ENCODE data around the gene LMX1B. TPM values are rescaled to one million over a fixed set of nuclear protein-coding genes. Genes with fewer than 3 reads are reported as not detected.
"Not testable (repeated sequence)": the region's sequence is repeated elsewhere in the genome, so short reads cannot be mapped to it uniquely, and the experiment has no call there.

LMX1B gene
- total RNA-seq, 1 experiment from 2014 or later = 0.15 TPM

- DNase-seq (ENCODE audit: low spot score) = no peak
Measured at GRCh38 chr9:126633881-126634558, 20.3 kb downstream of the LMX1B start.

- no peak for DNase-seq (ENCODE audit: low spot score)
Measured at GRCh38 chr9:126635061-126635460, 21.3 kb downstream of the LMX1B start.

- no peak for DNase-seq (ENCODE audit: low spot score)
Measured at GRCh38 chr9:126635661-126636439, 22.1 kb downstream of the LMX1B start.

DNA sequence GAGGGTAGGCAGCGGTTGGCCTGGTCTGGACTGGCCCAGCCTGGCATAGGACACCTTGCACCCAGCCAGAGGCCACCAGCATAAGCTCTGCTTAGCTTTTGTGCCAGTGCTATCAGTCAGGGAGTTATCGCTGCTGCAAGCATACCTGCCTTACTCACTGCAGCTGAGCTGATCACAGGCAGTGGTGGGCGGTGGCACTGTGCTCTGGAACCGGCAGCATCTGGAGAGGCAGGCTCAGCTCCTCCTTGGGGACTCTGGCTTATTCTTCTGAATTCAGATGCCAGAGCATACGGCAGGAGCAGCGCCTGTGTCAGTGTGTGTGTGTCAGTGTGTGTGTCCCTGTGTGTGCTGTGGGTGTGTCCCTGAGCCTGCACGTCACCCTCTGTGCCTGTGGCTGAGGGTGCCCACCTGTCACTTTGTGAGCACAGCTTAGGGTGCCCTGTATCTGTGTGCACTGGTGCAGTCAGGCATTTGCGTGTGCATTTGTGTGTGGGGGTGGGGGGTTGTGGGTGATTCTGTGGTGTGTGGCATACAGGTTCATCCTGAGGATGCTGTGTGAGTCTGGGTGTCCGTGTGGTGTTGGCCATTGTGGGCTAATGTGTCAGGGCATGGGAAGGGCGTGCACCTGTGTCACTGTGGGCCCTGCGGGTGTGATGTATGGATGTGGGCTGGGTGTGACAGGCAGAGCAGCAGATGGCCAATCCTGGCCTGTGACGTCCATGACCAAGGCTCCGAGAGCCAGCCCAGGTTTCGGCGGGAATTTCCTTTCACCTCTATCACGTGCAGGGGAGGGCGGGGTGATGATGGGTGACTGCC, 23.5 kb downstream of the LMX1B start:
- no peak for DNase-seq (ENCODE audit: low spot score)

DNA sequence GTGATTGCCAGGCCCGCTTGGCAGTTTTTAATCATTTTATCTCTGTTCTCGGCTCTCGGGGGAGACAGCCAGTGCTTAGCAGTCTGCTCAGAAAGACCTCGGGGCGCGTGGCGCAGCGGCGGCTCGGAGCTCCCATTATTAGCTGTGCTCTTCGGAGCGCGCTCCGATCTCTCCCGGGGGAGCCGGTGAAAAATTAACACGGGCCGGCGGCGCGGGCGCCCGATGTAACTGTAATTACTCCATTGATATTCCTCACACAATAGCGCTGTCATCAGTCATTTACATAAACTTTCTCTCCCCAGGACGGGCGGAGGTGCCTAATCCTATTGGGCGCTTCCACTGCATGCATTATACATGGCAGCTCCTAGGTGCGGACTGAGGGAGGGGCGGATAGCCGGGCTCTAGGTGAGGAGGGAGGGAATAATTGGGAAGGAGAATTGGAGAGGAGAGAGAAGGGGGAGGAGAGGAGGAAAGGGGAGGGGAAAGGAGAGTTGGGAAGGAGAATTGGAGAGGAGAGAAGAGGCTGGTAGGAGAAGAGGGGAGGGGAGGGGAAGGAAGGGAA, 24.9 kb downstream of the LMX1B start:
- no peak for DNase-seq (ENCODE audit: low spot score)

- DNase-seq (ENCODE audit: low spot score) = no peak
Measured at GRCh38 chr9:126639318-126640000, 25.7 kb downstream of the LMX1B start.

DNA sequence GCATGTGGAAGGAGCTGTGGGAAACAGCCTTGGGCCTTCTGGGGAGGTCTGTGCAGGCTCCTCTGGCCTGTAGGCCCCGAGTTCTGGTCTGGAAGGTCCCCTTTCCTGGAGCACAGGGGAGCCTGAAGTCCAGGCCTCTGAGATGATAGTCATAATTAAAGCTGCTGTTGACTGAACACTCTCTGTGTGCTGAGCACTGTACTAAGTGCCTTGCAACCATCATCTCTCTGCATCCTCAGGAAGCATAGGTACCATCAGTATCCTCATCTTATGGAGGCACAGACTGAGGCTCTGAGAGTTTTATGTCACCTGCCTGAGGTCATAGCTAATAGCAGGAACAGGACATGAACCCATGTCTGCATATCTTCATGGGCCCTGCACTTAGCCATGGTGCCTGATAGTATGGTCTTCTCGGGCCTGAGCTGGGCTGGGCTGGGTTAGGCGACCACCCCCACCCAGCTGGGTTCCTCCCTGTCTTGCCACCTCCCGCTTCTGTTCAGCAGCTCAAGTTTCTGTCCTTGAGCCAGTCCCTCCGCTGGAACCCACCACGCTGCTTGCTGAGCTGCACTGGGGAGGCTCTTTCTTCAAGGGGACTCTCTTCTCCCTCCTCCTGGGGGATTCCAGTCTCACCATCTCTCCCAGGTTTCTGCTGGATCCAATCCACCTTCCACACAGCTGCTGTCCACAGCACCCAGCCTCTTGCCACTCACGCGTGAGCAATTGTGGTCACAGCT, 27.6 kb downstream of the LMX1B start:
- no peak for DNase-seq (ENCODE audit: low spot score)

DNA sequence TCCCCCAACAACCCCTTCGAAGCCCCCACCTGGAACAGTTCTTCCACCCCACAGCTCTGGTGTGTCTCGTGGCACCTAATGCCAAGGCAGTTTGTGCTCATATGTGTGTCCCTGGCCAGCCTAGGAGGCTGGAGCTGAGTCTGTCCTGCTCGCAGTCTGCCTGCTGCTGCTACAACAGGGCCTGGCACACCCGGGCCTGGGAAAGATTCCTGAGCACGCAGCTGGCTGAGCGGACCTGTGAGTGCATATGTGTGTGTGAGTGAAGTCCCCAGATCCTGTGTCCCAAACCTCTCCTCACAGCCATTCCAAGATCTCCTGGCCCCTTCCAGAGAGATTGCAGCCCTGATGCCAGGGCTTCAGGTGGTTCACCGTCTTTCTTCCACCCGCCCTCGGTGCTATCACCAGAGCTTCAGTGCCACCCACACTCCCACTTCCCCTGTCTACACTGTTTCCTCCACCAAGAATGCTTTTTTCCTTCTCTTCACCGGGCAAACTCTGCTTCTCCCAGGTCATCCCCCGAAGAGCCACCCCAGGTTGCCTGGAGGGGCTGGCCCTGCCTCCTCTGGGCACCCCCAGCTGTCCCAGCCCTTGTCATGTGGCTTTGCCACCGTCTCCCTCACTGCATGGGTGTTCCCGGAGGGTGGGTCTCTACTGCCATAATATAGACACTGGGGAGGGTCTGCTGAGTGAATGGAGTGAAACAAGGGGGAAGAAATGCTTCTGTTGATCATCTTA, 28.4 kb downstream of the LMX1B start:
- no peak for DNase-seq (ENCODE audit: low spot score)

GRCh38 chr9:126642839-126643238, 29.1 kb downstream of the LMX1B start:
- DNase-seq (ENCODE audit: low spot score) = no peak

- DNase-seq (ENCODE audit: low spot score) = no peak
Measured at GRCh38 chr9:126643945-126644527, 30.3 kb downstream of the LMX1B start.

GRCh38 chr9:126646162-126646561, 32.4 kb downstream of the LMX1B start:
- no peak for DNase-seq (ENCODE audit: low spot score)

GRCh38 chr9:126647585-126648411, 34.1 kb downstream of the LMX1B start:
- no peak for DNase-seq (ENCODE audit: low spot score)

- no peak for DNase-seq (ENCODE audit: low spot score)
Measured at GRCh38 chr9:126649477-126649876, 35.7 kb downstream of the LMX1B start.

DNA sequence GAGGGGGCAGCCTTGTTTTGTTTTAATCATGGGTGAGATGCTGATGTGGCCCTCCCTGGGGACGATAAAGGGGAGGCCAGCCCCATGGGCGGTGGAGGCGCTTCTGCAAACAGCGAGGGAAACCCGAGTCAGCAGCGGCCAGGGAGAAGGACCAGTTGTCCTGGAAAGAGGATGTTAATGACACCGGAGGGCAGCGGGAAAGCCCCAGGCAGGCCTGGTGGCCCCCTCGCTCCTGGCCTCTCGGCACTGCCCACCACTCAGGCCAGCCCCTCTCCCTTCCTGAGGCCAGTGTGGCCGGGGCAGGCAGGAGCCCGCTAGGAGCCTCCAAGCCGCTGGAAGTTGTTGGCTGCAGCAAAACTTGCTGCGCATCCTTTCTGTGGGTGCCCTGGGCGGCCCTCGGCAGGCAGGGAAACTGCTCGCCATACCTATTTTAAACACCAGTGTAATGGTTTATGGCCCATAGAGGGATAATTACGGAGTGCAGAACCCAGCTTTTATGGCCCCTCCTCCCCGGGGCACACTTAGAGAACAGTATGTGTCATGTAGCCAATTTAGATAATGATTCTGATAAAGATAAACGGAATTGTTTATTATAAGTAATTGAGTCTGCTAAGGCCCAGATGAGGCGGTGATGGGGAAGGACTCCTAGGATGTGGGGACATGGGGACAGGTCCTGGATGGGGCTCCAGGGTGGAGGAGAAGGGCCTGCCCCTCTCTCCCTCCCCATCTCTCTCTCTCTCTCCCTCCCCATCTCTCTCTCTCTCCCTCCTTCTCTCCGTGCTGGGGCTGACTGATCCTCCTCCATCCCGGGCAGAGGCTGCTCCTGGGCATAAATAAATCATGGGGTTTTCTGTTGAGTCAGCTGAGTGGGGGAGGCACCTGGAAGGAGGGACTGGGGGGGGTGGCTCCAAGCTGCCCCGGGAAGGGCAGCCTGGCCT, 36.9 kb downstream of the LMX1B start:
- no peak for DNase-seq (ENCODE audit: low spot score)

- no peak for DNase-seq (ENCODE audit: low spot score)
Measured at GRCh38 chr9:126652140-126652582, 38.4 kb downstream of the LMX1B start.

GRCh38 chr9:126654124-126654523, 40.4 kb downstream of the LMX1B start:
- DNase-seq (ENCODE audit: low spot score) = no peak

DNA sequence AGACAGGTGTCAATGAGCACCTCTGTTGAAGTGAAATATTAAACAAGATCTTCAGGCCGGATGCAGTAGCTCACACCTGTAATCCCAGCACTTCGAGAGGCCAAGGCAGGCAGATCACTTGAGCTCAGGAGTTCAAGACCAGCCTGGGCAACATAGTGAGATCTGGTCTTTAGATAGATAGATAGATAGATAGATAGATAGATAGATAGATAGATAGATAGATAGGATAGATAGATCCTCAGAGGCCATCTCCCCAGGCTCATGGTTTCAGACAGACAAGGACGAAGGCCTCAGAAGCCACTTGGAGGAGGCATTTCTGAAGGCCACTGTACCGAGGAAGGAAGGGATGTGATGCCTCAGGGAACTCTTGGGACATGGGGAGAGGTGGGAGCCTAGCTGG, 42.5 kb downstream of the LMX1B start:
- DNase-seq (ENCODE audit: low spot score) = not testable (repeated sequence)

Measured in H4 (cell line).